HCT116 (cell line): ENCODE results near the gene RGL3. TPM values are rescaled to one million over a fixed set of nuclear protein-coding genes. Genes with fewer than 3 reads are reported as not detected.

ENCODE experiments used
- ATAC-seq: fragments of 200-7000 bp; cut with Tn5 transposase; 2 replicates; pipeline ENCODE4 v1.9.1; 2020; ENCODE audit warnings: mild to moderate bottlenecking, moderate library complexity
- BruUV-seq: library from RNA; stranded (reverse); fragments of 400-500 nt; replicated peaks from 2 replicates; lab custom pipeline; 2021; lab: Mats Ljungman, UMichigan
- CTCF ChIA-PET: fragments of 300-600 bp; sonication (Branson Sonifier 250); formaldehyde crosslinking; loops from one replicate; lab custom pipeline; 2021; ENCODE audit warnings: antibody characterized with exemption; lab: Charles Lee
- POLR2A ChIA-PET: fragments of 300-600, 350-600 bp; sonication (Branson Sonifier 250); formaldehyde crosslinking; loops from one replicate; lab custom pipeline; 2021; ENCODE audit warnings: antibody characterized with exemption; lab: Charles Lee
- RAD21 ChIA-PET, 2 experiments: fragments of 300-600 bp; sonication (Branson Sonifier 250); formaldehyde crosslinking; loops; one replicate each; lab custom pipeline; 2023; ENCODE audit warnings: low total read pairs in 2 of 2; ENCODE audit not compliant: uncharacterized antibody in 2 of 2, unreplicated experiment in 2 of 2, low non-redundant PET in 1 of 2; lab: Charles Lee
- DNase-seq: peaks from one replicate; pipeline ENCODE4 v3.0.0-alpha.2; 2010; ENCODE audit warnings: low read depth, low spot score
- H2AFZ ChIP-seq: fragments of 200-600 bp; shearing (Covaris generic), sonication (generic); 2 replicates; pipeline ENCODE4 v1.6.1; 2017; ENCODE audit warnings: low read depth, mixed run types, mixed read lengths, antibody characterized with exemption, low read length; ENCODE audit not compliant: poor library complexity, severe bottlenecking
- H3K27ac ChIP-seq: 2 replicates; pipeline ENCODE4 v1.5.1; 2012; ENCODE audit warnings: low read depth, low read length
- H3K27me3 ChIP-seq: fragments of 200-600 bp; sonication (generic); 2 replicates; pipeline ENCODE4 v1.6.1; 2016; ENCODE audit warnings: mixed run types, low read length, mixed read lengths; ENCODE audit not compliant: insufficient read depth
- H3K36me3 ChIP-seq, 2 experiments: fragments of 200-500 bp in 1 of 2; fragments of 200-600 bp in 1 of 2; sonication (Bioruptor generic) in 1 of 2; sonication (generic) in 1 of 2; 2 replicates each; pipeline versions ENCODE4 v1.5.1 to v1.6.1; 2014 to 2016; ENCODE audit warnings: low read length in 2 of 2, inconsistent platforms in 1 of 2, mixed read lengths in 1 of 2, mixed run types in 1 of 2; ENCODE audit not compliant: insufficient read depth in 2 of 2, control insufficient read depth in 1 of 2
- H3K4me1 ChIP-seq, 2 experiments: fragments of 200-600 bp in 1 of 2; sonication (generic) in 1 of 2; 2 replicates each; pipeline versions ENCODE4 v1.5.1 to v1.6.1; 2012 to 2017; ENCODE audit warnings: low read length in 2 of 2, inconsistent platforms in 1 of 2, mild to moderate bottlenecking in 1 of 2, mixed read lengths in 1 of 2, mixed run types in 1 of 2, moderate library complexity in 1 of 2; ENCODE audit not compliant: insufficient read depth in 2 of 2, control insufficient read depth in 1 of 2
- H3K4me2 ChIP-seq: fragments of 200-600 bp; sonication (generic); 2 replicates; pipeline ENCODE4 v1.6.1; 2017; ENCODE audit warnings: mixed run types, low read length, mixed read lengths
- H3K4me3 ChIP-seq, 2 experiments: fragments of 200-600 bp in 1 of 2; sonication (generic) in 1 of 2; replicated peaks in 1 of 2; 2 replicates each; pipeline ENCODE4 v1.5.1; 2011 to 2016; ENCODE audit warnings: low read length in 2 of 2, control low read depth in 1 of 2, low read depth in 1 of 2, mild to moderate bottlenecking in 1 of 2, mixed read lengths in 1 of 2, mixed run types in 1 of 2
- H3K79me2 ChIP-seq: fragments of 200-600 bp; sonication (generic); 2 replicates; pipeline ENCODE4 v1.6.1; 2017; ENCODE audit warnings: mild to moderate bottlenecking, mixed run types, low read length, moderate library complexity, mixed read lengths; ENCODE audit not compliant: insufficient read depth
- H3K9ac ChIP-seq: fragments of 200-600 bp; sonication (generic); 2 replicates; pipeline ENCODE4 v1.6.1; 2016; ENCODE audit warnings: low read length, mixed read lengths
- H3K9me2 ChIP-seq: fragments of 200-600 bp; sonication (generic), shearing (Covaris generic); 2 replicates; pipeline ENCODE4 v1.6.1; 2017; ENCODE audit warnings: mixed run types, mild to moderate bottlenecking, moderate library complexity; ENCODE audit not compliant: insufficient read depth
- H3K9me3 ChIP-seq, 2 experiments: fragments of 200-500 bp in 1 of 2; fragments of 200-600 bp in 1 of 2; sonication (Bioruptor generic) in 1 of 2; sonication (generic) in 1 of 2; 2 replicates each; pipeline ENCODE4 v1.6.1; 2014 to 2017; ENCODE audit warnings: low read length in 2 of 2, mixed read lengths in 2 of 2, inconsistent platforms in 1 of 2, low read depth in 1 of 2, mild to moderate bottlenecking in 1 of 2, mixed run types in 1 of 2, moderate library complexity in 1 of 2; ENCODE audit not compliant: control insufficient read depth in 1 of 2, insufficient read depth in 1 of 2
- H4K20me1 ChIP-seq: fragments of 200-600 bp; sonication (generic), shearing (Covaris generic); 2 replicates; pipeline ENCODE4 v1.6.1; 2017; ENCODE audit warnings: mixed run types, mild to moderate bottlenecking, moderate library complexity; ENCODE audit not compliant: insufficient read depth
- ATF3 ChIP-seq: IDR thresholded peaks from 2 replicates; pipeline ENCODE4 v1.6.1; 2012
- CBX3 ChIP-seq: IDR thresholded peaks from 2 replicates; pipeline ENCODE4 v1.6.1; 2012; ENCODE audit warnings: low read depth
- CEBPB ChIP-seq: IDR thresholded peaks from 2 replicates; pipeline ENCODE4 v1.6.1; 2012; ENCODE audit warnings: low read depth
- CTCF ChIP-seq, 3 experiments: fragments of 200-600 bp in 1 of 3; sonication (generic) in 1 of 3; IDR thresholded peaks in 2 of 3; conservative IDR thresholded peaks in 1 of 3; 2 replicates each; pipeline ENCODE4 v1.5.1; 2012 to 2017; ENCODE audit warnings: low read depth in 2 of 3, low read length in 2 of 3, antibody characterized with exemption in 1 of 3, borderline replicate concordance in 1 of 3, control low read depth in 1 of 3, mild to moderate bottlenecking in 1 of 3, mixed read lengths in 1 of 3, mixed run types in 1 of 3, moderate library complexity in 1 of 3; ENCODE audit not compliant: insufficient read depth in 1 of 3
- EGR1 ChIP-seq: IDR thresholded peaks from 2 replicates; pipeline ENCODE4 v1.6.1; 2012; ENCODE audit warnings: low read depth
- ELF1 ChIP-seq: IDR thresholded peaks from 2 replicates; pipeline ENCODE4 v1.6.1; 2012; ENCODE audit warnings: low read depth, borderline replicate concordance
- EZH2 ChIP-seq: fragments of 200-600 bp; sonication (generic); IDR thresholded peaks from 2 replicates; pipeline ENCODE4 v1.6.1; 2017; ENCODE audit warnings: antibody characterized with exemption, mixed run types
- EZH2phosphoT487 ChIP-seq: fragments of 200-600 bp; IDR thresholded peaks from 2 replicates; pipeline ENCODE4 v1.6.1; 2018; ENCODE audit warnings: antibody characterized with exemption, borderline replicate concordance
- JUND ChIP-seq: IDR thresholded peaks from 2 replicates; pipeline ENCODE4 v1.6.1; 2012
- POLR2A ChIP-seq: IDR thresholded peaks from 2 replicates; pipeline ENCODE4 v1.7.0; 2011; ENCODE audit warnings: borderline replicate concordance; ENCODE audit not compliant: insufficient read depth, insufficient read length; ENCODE audit errors: extremely low read depth
- POLR2AphosphoS5 ChIP-seq: IDR thresholded peaks from 2 replicates; pipeline ENCODE4 v1.6.1; 2011; ENCODE audit warnings: mild to moderate bottlenecking, low read depth, low read length, moderate library complexity
- RAD21 ChIP-seq: IDR thresholded peaks from 2 replicates; pipeline ENCODE4 v1.6.1; 2012; ENCODE audit warnings: low read depth, mild to moderate bottlenecking
- SIN3A ChIP-seq: IDR thresholded peaks from 2 replicates; pipeline ENCODE4 v1.6.1; 2012; ENCODE audit warnings: low read depth
- YY1 ChIP-seq: IDR thresholded peaks from 2 replicates; pipeline ENCODE4 v1.6.1; 2011; ENCODE audit warnings: low read length, low read depth, moderate library complexity, mild to moderate bottlenecking; ENCODE audit not compliant: insufficient replicate concordance; ENCODE audit errors: extremely low read depth
- ZFX ChIP-seq: fragments of 450-650 bp; IDR thresholded peaks from 2 replicates; pipeline ENCODE4 v1.6.1; 2017
- ZNF274 ChIP-seq: fragments of 200-500 bp; sonication (Bioruptor generic); IDR thresholded peaks from 2 replicates; pipeline ENCODE4 v1.6.1; 2014; ENCODE audit warnings: mild to moderate bottlenecking, low read depth, low read length, inconsistent platforms
- intact Hi-C: fragments of 100-400 bp; cut with micrococcal nuclease; formaldehyde crosslinking; loops from 2 replicates; pipeline ENCODE4 v1.10.0; 2022
- total RNA-seq: library from RNA; stranded (reverse); gene quantifications from one replicate; pipeline ENCODE4 v1.2.1, GENCODE V29; 2021; ENCODE audit not compliant: unreplicated experiment
- TF ChIP-seq, protein P1 (sequence below): IDR thresholded peaks from 2 replicates; pipeline ENCODE4 v1.6.1; 2012

Gene RGL3
- total RNA-seq, 1 experiment from 2014 or later: 99.2 TPM

GRCh38 chr19:11447347-11448262 is 28.5 kb upstream of the RGL3 start:
- ATAC-seq (no peak), DNase-seq (no peak)
- H3K79me2 ChIP-seq: peaks cover 7% of the 10 kb centered on the region; the same call in 1 of the 2 replicates
- H3K4me2 ChIP-seq: no peak overlapping the region
- peaks cover 22 to 36% of the 10 kb centered on the region in 2 experiments; a peak in 3 of 4 replicates for H3K36me3 ChIP-seq
- H3K27me3 ChIP-seq: no peaks in the 10 kb centered on the region
- H3K27ac ChIP-seq: no peak overlapping the region
- no peak overlapping the region for H3K4me3 ChIP-seq
- TF ChIP-seq ELF1 (no peak), YY1 (no peak), ZFX (no peak), ZNF274 (no peak), POLR2A (no peak), CBX3 (no peak), EGR1 (no peak), CTCF (IDR thresholded peaks at IDR 0.05 in 2 of 3, conservative IDR thresholded peaks at IDR 0.05 in 1 of 3; ENCODE audit: borderline replicate concordance in 1 of 3, insufficient read depth in 1 of 3, low read depth in 2 of 3, low read length in 2 of 3) (no peak), CEBPB (no peak), JUND (no peak), POLR2AphosphoS5 (no peak), EZH2 (no peak), RAD21 (no peak), EZH2phosphoT487 (no peak), SIN3A (no peak), ATF3 (no peak)
- TF ChIP-seq, protein P1, sequence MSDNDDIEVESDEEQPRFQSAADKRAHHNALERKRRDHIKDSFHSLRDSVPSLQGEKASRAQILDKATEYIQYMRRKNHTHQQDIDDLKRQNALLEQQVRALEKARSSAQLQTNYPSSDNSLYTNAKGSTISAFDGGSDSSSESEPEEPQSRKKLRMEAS: no peak
- intact Hi-C loops: no loop called here
- no peaks in the 10 kb centered on the region for H3K9me2 ChIP-seq
- ChIA-PET RAD21 (no interaction called here), POLR2A (no interaction called here), CTCF (no interaction called here)
- H4K20me1 ChIP-seq: no peaks in the 10 kb centered on the region
- no peak overlapping the region for H3K9ac ChIP-seq
- H3K9me3 ChIP-seq: no peaks in the 10 kb centered on the region
- no peak overlapping the region for H2AFZ ChIP-seq
- no TSS peak for BruUV-seq
- no peaks in the 10 kb centered on the region for H3K4me1 ChIP-seq
